Stimulated activated naive CD8-positive, alpha-beta T cell treated with anti-CD3 and anti-CD28 coated beads, Interleukin-15, Interleukin-2, amounts not matched to agents 100 ng/mL and 50 ng/mL, for 24 hours (primary cell): ENCODE data around the gene A1BG.
A peak's percentile ranks its signal among the peaks of the same experiment; 100 is the strongest.
"Not testable (repeated sequence)": the region's sequence is repeated elsewhere in the genome, so short reads cannot be mapped to it uniquely, and the experiment has no call there.

Experiments
- H3K27ac Mint-ChIP-seq: one replicate; pipeline ENCODE4 v1.8.0; 2021; ENCODE audit warnings: mild to moderate bottlenecking, mixed read lengths
- H3K27me3 Mint-ChIP-seq: one replicate; pipeline ENCODE4 v1.8.0; 2021; ENCODE audit warnings: mixed read lengths
- H3K36me3 Mint-ChIP-seq: one replicate; pipeline ENCODE4 v1.8.0; 2021; ENCODE audit warnings: low read depth, mixed read lengths
- H3K4me1 Mint-ChIP-seq: one replicate; pipeline ENCODE4 v1.8.0; 2021; ENCODE audit warnings: low read depth, mixed read lengths
- H3K4me3 Mint-ChIP-seq: one replicate; pipeline ENCODE4 v1.8.0; 2021; ENCODE audit warnings: mild to moderate bottlenecking, mixed read lengths
- H3K9me3 Mint-ChIP-seq: one replicate; pipeline ENCODE4 v1.8.0; 2021; ENCODE audit warnings: mixed read lengths

The A1BG gene

DNA sequence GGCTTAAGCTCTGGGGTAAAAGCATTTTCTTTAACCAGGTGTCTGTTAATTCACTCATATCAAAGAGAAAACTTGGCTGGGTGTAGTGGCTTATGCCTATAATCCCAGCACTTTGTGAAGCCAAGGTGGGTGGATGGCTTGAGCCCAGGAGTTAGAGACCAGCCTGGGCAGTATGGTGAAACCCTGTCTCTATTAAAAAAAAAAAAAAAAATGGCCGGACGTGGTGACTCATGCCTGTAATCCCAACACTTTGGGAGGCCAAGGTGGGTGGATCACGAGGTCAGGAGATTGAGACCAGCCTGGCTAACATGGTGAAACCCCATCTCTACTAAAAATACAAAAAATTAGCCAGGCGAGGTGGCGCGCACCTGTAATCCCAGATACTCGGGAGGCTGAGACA lies 23.4 kb upstream of the A1BG start:
- not testable (repeated sequence) for H3K27me3 Mint-ChIP-seq, H3K4me3 Mint-ChIP-seq, H3K36me3 Mint-ChIP-seq, H3K27ac Mint-ChIP-seq, H3K9me3 Mint-ChIP-seq
- peaks cover 16% of the 10 kb centered on the region for H3K4me1 Mint-ChIP-seq

DNA sequence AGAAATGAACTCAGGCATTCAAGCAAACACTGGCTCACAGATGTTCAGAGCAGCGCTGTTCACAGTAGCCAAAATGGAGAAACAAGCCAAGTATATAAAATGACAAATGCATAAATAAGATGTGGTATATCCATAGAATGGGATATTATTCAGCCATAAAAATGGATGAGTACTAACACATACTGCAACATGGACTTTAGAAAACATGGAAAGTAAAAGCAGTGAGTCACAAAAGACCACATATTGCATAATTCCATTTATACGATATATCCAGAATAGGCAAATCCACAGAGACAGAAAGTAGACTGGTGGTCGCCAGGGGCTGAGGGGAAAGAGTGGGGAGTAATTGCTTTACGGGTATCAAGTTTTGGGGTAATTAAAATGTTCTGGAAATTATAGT lies 20.9 kb upstream of the A1BG start:
- Mint-ChIP-seq H3K27me3 (no peaks in the 10 kb centered on the region), H3K27ac (no peak overlapping the region), H3K9me3 (no peaks in the 10 kb centered on the region), H3K4me3 (no peak overlapping the region), H3K36me3 (no peaks in the 10 kb centered on the region), H3K4me1 (peaks cover 4% of the 10 kb centered on the region)

DNA sequence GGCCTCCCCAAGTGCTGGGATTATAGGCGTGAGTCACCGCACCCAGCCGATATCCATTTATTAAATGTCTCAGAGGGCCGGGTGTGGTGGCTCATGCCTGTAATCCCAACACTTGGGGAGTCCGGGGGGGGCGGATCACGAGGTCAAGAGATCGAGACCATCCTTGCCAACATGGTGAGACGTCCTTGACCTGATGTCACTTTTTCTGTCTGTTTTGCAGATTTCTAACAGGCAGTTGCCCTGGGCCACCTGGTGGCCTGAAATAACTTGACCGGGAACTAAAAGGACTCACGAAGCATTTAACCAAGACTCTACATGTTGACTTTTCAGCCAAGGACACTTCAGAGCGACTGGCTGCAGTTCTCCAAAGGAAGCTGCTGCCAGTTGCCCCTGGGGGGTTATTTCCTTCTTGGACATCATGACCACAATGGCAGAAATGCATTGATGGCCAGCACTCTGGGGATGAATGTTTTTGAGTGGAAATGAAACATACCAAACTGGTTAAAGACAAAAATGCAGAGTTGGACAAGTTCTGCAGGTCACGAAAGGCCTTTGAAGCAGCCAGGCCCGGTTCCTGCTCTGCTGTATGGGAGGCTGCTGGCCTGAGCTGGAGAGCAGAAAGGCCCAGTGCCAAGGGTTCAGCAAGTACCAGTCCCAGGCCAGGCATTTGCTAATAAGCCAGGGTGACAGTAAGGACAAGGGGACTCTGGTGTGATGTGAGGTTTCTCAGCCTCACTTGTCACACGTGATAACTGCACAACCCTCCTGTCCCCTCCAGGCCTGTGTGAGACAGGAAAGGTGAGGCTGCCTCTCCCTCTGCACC lies 19.2 kb upstream of the A1BG start:
- no peak overlapping the region for H3K27ac Mint-ChIP-seq
- no peaks in the 10 kb centered on the region for H3K27me3 Mint-ChIP-seq
- no peaks in the 10 kb centered on the region for H3K9me3 Mint-ChIP-seq
- H3K36me3 Mint-ChIP-seq = no peaks in the 10 kb centered on the region
- peaks cover 4% of the 10 kb centered on the region for H3K4me1 Mint-ChIP-seq
- H3K4me3 Mint-ChIP-seq = no peak overlapping the region

DNA sequence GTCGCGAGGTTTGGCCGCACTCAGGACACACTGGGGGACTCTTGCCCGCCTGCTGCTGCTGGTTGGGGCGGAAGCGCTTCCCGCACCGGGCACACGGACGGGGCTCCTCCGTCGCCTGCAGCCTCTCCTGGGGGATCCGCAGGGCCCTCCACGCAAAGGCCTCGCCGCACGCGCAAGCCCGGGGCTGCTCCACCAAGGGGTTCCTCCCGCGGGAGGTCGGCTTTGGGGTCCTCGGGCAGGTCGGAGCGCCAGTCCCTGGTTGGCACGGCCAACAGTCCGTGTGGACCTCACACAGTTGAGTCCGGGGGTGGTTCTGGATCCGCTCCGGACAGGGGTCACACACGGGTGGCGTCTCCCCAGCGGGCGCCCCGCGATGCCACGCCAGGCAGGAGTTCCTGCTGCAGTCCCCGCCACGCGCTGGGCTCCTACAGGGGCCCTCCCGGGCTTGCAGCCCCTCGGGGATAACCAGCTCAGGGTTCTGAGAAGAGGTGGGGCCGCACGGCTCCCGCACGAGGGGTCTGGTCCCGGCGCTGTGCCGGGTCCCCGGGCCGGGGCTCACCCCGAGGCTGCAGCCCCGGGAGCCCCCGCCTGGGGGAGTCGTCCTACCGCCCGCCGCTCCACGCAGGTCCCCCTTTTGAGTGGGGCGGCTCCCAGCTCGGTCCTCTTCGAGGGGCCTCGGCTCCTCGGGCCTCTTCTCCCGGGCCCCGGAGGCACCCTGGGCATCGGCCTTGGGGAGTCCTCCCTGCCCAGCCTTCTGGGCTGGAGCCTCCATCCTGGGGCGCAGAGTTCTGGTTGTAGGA lies 15.5 kb upstream of the A1BG start:
- H3K9me3 Mint-ChIP-seq = no peaks in the 10 kb centered on the region
- H3K27me3 Mint-ChIP-seq = no peaks in the 10 kb centered on the region
- no peak overlapping the region for H3K4me3 Mint-ChIP-seq
- no peak overlapping the region for H3K27ac Mint-ChIP-seq
- H3K36me3 Mint-ChIP-seq = no peaks in the 10 kb centered on the region
- no peaks in the 10 kb centered on the region for H3K4me1 Mint-ChIP-seq

DNA sequence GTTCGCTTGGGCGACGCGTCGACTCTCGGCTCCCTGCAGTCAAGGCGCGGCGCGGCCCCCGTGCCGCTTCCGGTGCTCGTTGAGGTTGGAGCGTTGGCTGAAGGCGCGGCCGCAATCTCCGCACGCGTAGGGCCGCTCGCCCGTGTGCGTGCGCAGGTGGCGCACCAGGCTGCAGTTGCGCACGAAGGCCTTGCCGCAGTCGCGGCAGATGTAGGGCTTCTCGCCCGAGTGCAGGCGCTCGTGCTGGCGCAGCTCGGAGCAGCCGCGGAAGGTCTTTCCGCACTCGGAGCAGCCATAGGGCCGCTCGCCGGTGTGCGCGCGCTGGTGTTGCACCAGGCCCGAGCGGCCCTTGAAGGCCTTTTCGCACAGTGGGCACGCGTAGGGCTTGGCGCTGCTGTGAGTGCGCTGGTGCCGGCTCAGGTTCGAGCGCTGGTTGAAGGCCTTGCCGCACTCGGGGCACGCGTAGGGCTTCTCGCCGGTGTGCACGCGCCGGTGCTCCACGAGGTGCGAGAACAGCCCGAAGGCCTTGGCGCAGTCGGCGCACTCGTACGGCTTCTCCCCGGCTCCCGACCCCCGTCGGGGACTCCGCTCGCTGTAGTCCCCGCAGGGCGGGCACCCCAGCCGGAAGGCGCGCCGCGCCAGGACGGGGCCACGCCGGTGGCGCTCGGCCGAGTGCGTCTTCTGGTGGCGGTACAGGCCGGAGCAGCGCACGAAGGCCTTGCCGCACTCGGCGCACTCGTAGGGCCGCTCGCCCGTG lies 14.6 kb upstream of the A1BG start:
- H3K4me3 Mint-ChIP-seq = no peak overlapping the region
- H3K9me3 Mint-ChIP-seq = no peaks in the 10 kb centered on the region
- H3K4me1 Mint-ChIP-seq = peaks cover 1% of the 10 kb centered on the region
- no peak overlapping the region for H3K27ac Mint-ChIP-seq
- H3K36me3 Mint-ChIP-seq = no peaks in the 10 kb centered on the region
- H3K27me3 Mint-ChIP-seq = no peaks in the 10 kb centered on the region

DNA sequence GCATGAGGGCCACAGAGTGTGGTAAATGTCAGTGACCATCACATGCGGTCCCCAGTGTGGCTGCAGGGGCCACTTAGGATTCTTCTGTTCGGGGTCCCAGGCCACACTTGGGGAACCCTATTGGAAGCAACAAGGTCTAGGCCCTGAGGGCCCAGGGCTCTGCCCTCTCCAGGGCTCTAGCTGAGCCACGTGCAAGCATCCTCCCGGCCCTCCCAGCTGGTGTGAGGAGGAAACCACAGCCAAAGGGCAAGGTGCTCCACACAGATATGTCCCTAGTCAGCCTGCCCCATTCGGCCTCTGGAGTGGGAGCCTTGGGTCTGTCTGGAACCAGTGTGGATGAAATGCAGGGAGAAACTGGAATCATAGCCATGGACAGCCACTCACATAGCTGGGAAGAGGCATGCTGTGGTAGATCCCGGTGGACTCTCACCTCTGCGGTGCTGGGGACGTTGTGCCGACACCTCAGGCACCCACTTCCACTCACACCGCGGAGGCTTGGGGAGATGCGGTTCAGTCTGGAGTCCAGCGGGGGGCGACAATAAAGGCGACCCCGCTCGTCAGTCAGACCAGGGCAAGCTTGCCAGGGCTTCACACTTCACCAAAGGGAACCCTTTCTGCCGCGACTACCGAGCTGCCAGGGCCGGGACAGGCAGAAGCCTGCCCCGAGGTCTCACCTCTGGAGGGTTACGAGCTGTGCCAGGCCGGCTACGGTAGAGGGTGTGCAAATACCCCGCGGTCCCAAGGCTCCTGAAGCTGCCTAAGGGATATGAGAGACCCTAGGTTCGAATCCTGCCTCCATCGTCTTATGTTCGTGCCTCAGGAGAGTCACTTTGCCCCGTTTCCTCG lies 13.5 kb upstream of the A1BG start:
- Mint-ChIP-seq H3K36me3 (no peaks in the 10 kb centered on the region), H3K4me3 (no peak overlapping the region), H3K4me1 (peaks cover 10% of the 10 kb centered on the region), H3K27ac (no peak overlapping the region), H3K9me3 (no peaks in the 10 kb centered on the region), H3K27me3 (no peaks in the 10 kb centered on the region)

DNA sequence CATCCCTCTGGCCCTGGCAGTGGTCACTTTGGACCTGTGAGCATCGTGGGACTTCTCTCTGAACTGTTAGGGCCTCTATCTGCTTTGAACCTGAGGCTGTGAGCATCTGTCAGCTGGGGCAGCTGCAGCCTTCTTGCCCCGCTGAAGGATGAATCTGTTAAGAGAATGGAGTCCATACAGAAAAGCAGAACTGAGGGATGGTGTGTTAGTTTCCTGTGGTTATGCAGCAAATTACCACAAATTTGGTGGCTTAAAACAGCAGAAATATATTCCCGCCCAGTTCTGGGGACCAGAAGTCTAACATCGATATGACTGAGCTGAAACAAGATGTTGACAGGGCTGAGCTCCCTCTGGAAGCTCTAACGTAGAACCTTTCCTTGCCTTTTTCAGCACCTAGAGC lies 10.9 kb upstream of the A1BG start:
- no peak overlapping the region for H3K4me3 Mint-ChIP-seq
- H3K27ac Mint-ChIP-seq = no peak overlapping the region
- H3K9me3 Mint-ChIP-seq = no peaks in the 10 kb centered on the region
- peaks cover 20% of the 10 kb centered on the region for H3K4me1 Mint-ChIP-seq
- no peaks in the 10 kb centered on the region for H3K27me3 Mint-ChIP-seq
- H3K36me3 Mint-ChIP-seq = no peaks in the 10 kb centered on the region

DNA sequence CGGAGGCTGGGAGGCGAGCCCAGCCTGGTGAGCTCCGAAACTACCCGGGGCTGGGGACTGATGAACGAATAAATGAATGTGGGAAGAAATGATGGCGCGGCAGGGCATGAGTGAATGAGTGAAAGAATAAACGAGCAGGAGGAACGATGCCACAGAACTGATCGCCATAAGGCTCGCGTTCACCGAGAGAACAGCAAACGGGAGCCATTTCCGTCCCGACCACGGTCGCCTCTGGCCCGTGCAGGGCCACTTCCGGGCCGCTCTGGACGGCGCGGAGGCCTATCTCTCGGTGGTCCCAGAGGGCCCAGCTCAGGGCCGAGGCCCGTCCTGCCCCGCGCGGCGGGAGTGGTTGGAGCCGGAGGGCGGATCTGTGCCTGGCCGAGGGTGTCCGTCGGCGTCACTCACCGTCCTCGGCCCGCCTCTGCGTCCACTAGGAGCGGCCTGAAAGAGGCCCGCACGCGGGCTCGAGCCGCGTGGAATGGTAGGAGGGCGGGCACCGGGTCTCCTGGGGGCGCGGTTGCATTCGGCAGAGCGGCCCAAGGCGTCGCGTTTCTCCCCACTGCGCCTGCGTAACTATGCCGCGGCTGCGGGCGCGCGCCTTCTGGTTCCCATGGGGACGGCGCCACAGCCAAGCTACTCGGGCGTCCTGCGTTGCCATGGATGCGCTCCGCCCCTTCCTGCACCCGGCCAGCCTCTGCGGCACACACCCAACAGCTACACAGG lies 9.1 kb upstream of the A1BG start, which contains the start of gene ZNF497:
Gene ZNF497, minus strand, starts transcription at position 480 of the 723 bp plus-strand sequence. CDS start 5,116 bp downstream, outside the sequence.
- peak within 1 kb of the TSS; percentile 96 for H3K27ac Mint-ChIP-seq
- peak within 1 kb of the TSS; percentile 94 for H3K4me3 Mint-ChIP-seq
- no peaks in the 10 kb centered on the region for H3K9me3 Mint-ChIP-seq
- no peaks in the 10 kb centered on the region for H3K36me3 Mint-ChIP-seq
- H3K27me3 Mint-ChIP-seq = no peaks in the 10 kb centered on the region
- H3K4me1 Mint-ChIP-seq = peaks cover 20% of the 10 kb centered on the region

DNA sequence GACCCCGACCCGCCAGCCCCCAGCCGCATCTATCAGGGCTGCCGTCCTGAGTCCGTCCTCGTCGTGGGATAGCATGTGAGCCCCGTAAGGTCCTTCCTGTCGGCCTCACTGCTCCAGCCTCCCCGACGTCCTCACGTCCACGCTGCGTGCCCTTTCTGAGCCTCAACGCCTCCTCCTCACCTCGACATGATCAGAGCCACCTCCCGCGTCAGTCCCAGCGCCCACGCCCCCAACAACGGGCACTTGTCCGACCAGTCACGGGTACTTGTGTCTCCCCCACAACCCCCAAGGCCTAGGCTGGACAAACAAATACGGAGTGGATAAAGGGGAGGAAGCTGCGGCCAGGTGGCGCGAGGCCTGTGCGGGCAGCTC lies 8.6 kb upstream of the A1BG start:
- H3K4me1 Mint-ChIP-seq = peaks cover 20% of the 10 kb centered on the region
- H3K4me3 Mint-ChIP-seq = peak overlapping the region; percentile 94

DNA sequence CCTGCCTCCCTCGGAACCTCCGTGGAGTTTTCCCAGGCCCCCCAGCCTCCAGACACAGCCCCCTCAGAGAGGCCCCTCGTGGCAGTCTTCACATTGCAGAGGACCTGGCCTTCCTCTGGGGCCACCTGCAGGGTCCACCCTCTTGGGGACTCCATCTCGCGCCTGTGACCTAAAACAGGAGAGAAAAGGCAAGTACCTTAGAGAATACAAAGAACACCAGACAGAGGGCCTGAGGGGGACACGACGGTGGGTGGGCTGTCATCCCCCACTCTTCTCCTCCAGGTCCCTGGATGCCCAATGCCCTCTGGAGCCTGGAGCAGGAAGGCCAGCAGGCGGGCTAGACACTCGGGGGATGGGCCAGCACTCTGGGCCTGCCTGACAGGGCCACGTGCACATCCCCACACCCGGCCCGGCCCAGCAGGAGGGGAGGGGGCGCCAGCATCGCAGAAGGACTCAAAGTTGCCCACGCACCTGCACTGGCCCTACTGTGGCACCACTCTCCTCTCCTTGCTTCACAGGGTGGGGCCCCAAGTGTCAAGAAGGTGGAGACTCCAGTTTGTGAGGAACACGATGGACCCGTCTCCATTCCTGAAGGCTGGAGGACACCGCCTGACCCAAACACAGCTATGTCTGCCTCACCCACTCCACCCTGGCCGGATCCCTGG lies 4.3 kb upstream of the A1BG start:
- Mint-ChIP-seq H3K36me3 (no peaks in the 10 kb centered on the region), H3K4me3 (no peak overlapping the region), H3K9me3 (no peaks in the 10 kb centered on the region), H3K27me3 (no peaks in the 10 kb centered on the region), H3K4me1 (peaks cover 28% of the 10 kb centered on the region), H3K27ac (no peak overlapping the region)

More for the DNA sequence above, 8.6 kb upstream of the A1BG start:
- Mint-ChIP-seq H3K36me3 (no peaks in the 10 kb centered on the region), H3K9me3 (no peaks in the 10 kb centered on the region), H3K27ac (peak overlapping the region; percentile 96), H3K27me3 (no peaks in the 10 kb centered on the region)

DNA sequence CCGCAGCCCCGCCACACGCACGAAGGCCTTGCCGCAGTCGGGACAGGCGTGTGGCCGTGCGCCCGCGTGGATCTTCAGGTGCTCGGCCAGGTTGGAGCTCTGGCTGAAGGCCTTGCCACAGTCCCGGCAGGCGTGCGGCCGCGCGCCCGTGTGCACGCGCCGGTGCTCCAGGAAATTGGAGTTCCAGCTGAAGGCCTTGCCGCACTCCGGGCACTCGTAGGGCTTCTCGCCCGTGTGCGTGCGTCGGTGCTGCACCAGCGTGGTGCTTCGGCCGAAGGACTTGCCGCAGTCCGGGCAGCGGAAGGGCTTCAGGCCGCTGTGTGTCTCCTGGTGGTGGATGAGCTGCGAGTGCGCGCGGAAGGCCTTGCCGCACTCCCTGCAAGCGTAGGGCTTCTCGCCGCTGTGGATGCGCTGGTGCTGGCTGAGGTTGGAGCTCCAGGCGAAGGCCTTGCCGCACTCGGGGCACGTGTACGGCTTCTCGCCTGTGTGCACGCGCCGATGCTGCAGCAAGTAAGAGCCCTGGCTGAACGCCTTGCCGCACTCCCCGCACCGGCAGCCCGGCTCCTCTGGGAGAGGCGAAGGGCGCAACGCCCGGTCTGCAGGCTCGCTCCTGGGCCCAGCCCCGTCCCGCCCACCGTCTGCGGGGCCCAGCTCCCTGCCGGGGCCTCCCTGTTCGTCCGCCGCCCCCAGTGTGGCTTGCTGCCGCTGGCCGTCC lies 3.6 kb upstream of the A1BG start:
- Mint-ChIP-seq H3K9me3 (no peaks in the 10 kb centered on the region), H3K4me3 (peak overlapping the region; percentile 13), H3K27ac (no peak overlapping the region)

DNA sequence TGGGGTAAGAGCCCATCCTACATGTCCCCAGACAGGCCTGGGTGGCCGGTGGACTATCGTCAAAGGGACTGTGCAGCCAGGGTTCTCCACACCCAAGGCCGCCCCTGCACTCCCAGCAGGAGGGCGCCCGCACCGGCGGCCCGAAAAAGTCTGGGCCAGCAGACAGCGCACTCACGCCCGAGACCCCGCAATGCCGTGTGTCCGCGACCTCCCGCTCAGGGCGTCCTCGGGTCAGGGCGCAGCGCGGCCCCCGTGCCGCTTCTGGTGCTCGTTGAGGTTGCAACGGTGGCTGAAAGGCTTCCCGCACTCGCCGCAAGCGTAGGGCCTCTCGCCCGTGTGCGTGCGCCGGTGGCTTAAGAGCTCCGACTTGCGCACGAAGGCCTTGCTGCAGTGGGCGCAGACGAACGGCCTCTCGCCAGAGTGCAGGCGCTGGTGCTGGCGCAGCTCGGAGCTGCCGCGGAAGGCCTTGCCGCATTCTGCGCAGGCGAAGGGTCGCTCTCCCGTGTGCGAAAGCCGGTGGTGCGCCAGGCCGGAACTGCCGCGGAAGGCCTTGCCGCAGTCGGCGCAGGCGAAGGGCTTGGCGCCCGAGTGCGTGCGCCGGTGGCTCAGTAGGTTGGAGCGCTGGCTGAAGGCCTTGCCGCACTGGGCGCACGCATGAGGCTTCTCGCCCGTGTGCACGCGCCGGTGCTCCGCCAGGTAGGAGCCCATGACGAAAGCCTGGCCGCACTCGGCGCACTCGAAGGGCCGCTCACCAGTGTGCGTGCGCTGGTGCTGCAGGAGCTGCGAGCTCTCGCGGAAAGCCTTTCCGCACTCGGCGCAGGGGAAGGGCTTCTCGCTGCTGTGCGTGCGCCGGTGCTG lies 2.8 kb upstream of the A1BG start:
- no peak overlapping the region for H3K27ac Mint-ChIP-seq
- H3K9me3 Mint-ChIP-seq = no peaks in the 10 kb centered on the region
- H3K27me3 Mint-ChIP-seq = no peaks in the 10 kb centered on the region

More for the DNA sequence above, 3.6 kb upstream of the A1BG start:
- no peaks in the 10 kb centered on the region for H3K27me3 Mint-ChIP-seq
- no peaks in the 10 kb centered on the region for H3K36me3 Mint-ChIP-seq
- H3K4me1 Mint-ChIP-seq = peaks cover 23% of the 10 kb centered on the region

More for the DNA sequence above, 2.8 kb upstream of the A1BG start:
- no peaks in the 10 kb centered on the region for H3K36me3 Mint-ChIP-seq
- H3K4me1 Mint-ChIP-seq = peaks cover 15% of the 10 kb centered on the region
- H3K4me3 Mint-ChIP-seq = peak overlapping the region; percentile 13
